Naive thymus-derived CD4-positive, alpha-beta T cell (primary cell): ENCODE results near the gene NMNAT2. TPM values are rescaled to one million over a fixed set of nuclear protein-coding genes. Genes with fewer than 3 reads are reported as not detected.
A peak's percentile ranks its signal among the peaks of the same experiment; 100 is the strongest.

ENCODE experiments used
- ATAC-seq: fragments of 150-1000 bp; cut with Tn5 transposase; 2 replicates; pipeline ENCODE4 v1.10.0; 2021; ENCODE audit warnings: mild to moderate bottlenecking, moderate library complexity
- CTCF ChIA-PET: fragments of 350-600 bp; sonication (Branson Sonifier 250); formaldehyde crosslinking; loops from one replicate; lab custom pipeline; 2021; ENCODE audit warnings: antibody characterized with exemption; lab: Charles Lee
- POLR2A ChIA-PET: fragments of 350-600 bp; sonication (Branson Sonifier 250); formaldehyde crosslinking; loops from one replicate; lab custom pipeline; 2021; ENCODE audit warnings: antibody characterized with exemption, inconsistent platforms; lab: Charles Lee
- DNase-seq, 9 donors: peaks; one replicate each; pipeline versions ENCODE4 v3.0.0 to v3.0.0-alpha.2; 2020 to 2022; ENCODE audit warnings: mixed read lengths in 1 of 9
- H3K27ac ChIP-seq: one replicate; pipeline ENCODE4 v1.7.0; 2013; ENCODE audit warnings: mild to moderate bottlenecking, low read depth, low read length, moderate library complexity
- H3K27me3 ChIP-seq, 2 donors: one replicate each; pipeline ENCODE4 v1.7.0; 2013; ENCODE audit warnings: low read length in 2 of 2, mild to moderate bottlenecking in 2 of 2, moderate library complexity in 2 of 2; ENCODE audit not compliant: control insufficient read depth in 2 of 2, insufficient read depth in 2 of 2
- H3K36me3 ChIP-seq, 3 experiments: 1 replicate in 2 of 3; 2 replicates in 1 of 3; pipeline ENCODE4 v1.7.0; 2013; ENCODE audit warnings: low read length in 3 of 3, mild to moderate bottlenecking in 3 of 3, moderate library complexity in 1 of 3; ENCODE audit not compliant: insufficient read depth in 3 of 3, control insufficient read depth in 2 of 3
- H3K4me1 ChIP-seq, 2 donors: one replicate each; pipeline ENCODE4 v1.7.0; 2013; ENCODE audit warnings: low read length in 2 of 2, mild to moderate bottlenecking in 2 of 2, moderate library complexity in 1 of 2; ENCODE audit not compliant: control insufficient read depth in 2 of 2, insufficient read depth in 2 of 2
- H3K4me3 ChIP-seq: 2 replicates; pipeline ENCODE4 v1.7.0; 2013; ENCODE audit warnings: mild to moderate bottlenecking, low read length
- H3K9me3 ChIP-seq, 3 experiments: 1 replicate in 2 of 3; 2 replicates in 1 of 3; pipeline ENCODE4 v1.7.0; 2013; ENCODE audit warnings: low read length in 3 of 3; ENCODE audit not compliant: control insufficient read depth in 2 of 3
- H3K27ac Mint-ChIP-seq, 9 donors: one replicate each; pipeline ENCODE4 v1.8.0; 2020 to 2022; ENCODE audit warnings: mixed read lengths in 9 of 9, mild to moderate bottlenecking in 8 of 9, moderate library complexity in 5 of 9, inconsistent platforms in 2 of 9
- H3K27me3 Mint-ChIP-seq, 5 donors: one replicate each; pipeline ENCODE4 v1.8.0; 2021 to 2022; ENCODE audit warnings: mixed read lengths in 5 of 5, mild to moderate bottlenecking in 1 of 5
- H3K36me3 Mint-ChIP-seq, 5 donors: one replicate each; pipeline ENCODE4 v1.8.0; 2020 to 2022; ENCODE audit warnings: mixed read lengths in 5 of 5, mild to moderate bottlenecking in 3 of 5, inconsistent platforms in 1 of 5
- H3K4me1 Mint-ChIP-seq, 7 donors: one replicate each; pipeline ENCODE4 v1.8.0; 2020 to 2022; ENCODE audit warnings: mixed read lengths in 7 of 7, mild to moderate bottlenecking in 3 of 7, inconsistent platforms in 1 of 7
- H3K4me3 Mint-ChIP-seq, 10 donors: one replicate each; pipeline ENCODE4 v1.8.0; 2020 to 2022; ENCODE audit warnings: mild to moderate bottlenecking in 10 of 10, mixed read lengths in 10 of 10, moderate library complexity in 6 of 10, inconsistent platforms in 2 of 10
- H3K9me3 Mint-ChIP-seq, 11 donors: one replicate each; pipeline ENCODE4 v1.8.0; 2020 to 2022; ENCODE audit warnings: mixed read lengths in 11 of 11, mild to moderate bottlenecking in 4 of 11, inconsistent platforms in 1 of 11, moderate library complexity in 1 of 11
- intact Hi-C, 2 donors: fragments of 100-400 bp; cut with micrococcal nuclease; formaldehyde crosslinking; loops; one replicate each; pipeline ENCODE4 v1.15.1; 2023
- polyA plus RNA-seq, 2 donors: library from polyadenylated mRNA; unstranded; fragments of 300-500 nt; fragmentation: Illumina TruSeq; gene quantifications; one replicate each; pipeline ENCODE4 v1.2.3, GENCODE V29; 2021
- total RNA-seq, 6 experiments: library from RNA in 5 of 6; stranded (reverse) in 5 of 6; gene quantifications; 1 replicate in 5 of 6; 2 replicates in 1 of 6; pipeline ENCODE4 v1.2.3 and lab custom pipeline; 2021 to 2026

Gene NMNAT2
- total and polyA plus RNA-seq, 7 experiments from 2014 or later = 0.07 to 0.24 TPM; not detected in 5

DNA sequence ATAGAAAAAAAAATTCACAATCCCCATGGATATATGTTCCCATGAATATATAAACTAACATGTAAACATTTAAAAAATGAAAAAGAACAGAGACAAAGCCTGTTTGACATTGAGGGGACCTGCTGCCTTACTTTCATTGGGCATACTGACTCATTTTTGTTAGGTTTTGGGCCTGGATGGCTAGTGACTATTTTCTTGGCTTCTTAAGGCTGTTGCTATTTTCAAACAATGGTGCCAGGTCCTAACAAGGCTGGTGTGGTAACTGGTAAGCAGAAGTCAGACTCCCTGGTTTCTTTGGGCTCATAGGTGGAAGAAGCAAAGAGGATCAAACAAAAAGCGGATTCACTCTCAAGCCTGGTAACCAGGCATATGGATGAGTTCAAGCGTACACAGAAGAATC is 181.1 kb downstream of the NMNAT2 start:
- no peaks in the 10 kb centered on the region for H3K4me1 Mint-ChIP-seq
- Histone ChIP-seq H3K4me1 (no peaks in the 10 kb centered on the region), H3K9me3 (no peaks in the 10 kb centered on the region), H3K36me3 (no peaks in the 10 kb centered on the region), H3K4me3 (no peak overlapping the region), H3K27me3 (no peaks in the 10 kb centered on the region), H3K27ac (no peak overlapping the region)
- intact Hi-C loops = no loop called here
- ChIA-PET POLR2A (no interaction called here), CTCF (no interaction called here)
- no peaks in the 10 kb centered on the region for H3K36me3 Mint-ChIP-seq
- H3K27ac Mint-ChIP-seq = no peak overlapping the region
- DNase-seq (no peak), ATAC-seq (no peak)
- peaks cover 0 to 11% (median 3%) of the 10 kb centered on the region in 5 donors for H3K27me3 Mint-ChIP-seq
- H3K4me3 Mint-ChIP-seq = no peak overlapping the region
- H3K9me3 Mint-ChIP-seq = no peaks in the 10 kb centered on the region

DNA sequence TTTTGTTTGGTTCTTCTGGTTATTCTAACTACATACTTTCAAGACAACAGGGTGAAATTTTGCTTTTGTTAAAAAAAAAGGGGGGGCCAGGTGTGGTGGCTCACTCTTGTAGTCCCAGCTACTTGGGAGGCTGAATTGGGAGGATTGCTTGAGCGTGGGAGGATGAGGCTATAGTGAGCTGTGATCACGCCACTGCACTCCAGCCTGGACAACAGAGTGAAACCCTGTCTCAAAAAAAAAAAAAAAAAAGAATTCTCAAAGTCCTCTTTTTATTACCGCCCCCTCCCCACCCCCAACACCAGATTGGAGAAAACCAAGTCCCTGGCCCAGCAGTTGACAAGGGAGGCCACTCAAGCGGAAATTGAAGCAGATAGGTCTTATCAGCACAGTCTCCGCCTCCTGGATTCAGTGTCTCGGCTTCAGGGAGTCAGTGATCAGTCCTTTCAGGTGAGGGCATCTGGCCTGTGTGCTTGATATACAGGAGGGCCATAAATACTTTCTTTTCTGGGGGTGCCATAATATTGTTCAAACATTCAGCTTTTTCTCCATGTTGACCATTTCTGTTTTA is 181.9 kb downstream of the NMNAT2 start:
- CTCF ChIA-PET = interaction anchor here (0.7 kb wide), 1 partner anchor 1812 kb away, joined by 4 read pairs; no protein-coding TSS in a partner anchor
- ATAC-seq = no peak

GRCh38 chr1:183235503-183235902 is 182.7 kb downstream of the NMNAT2 start:
- POLR2A ChIA-PET = interaction anchor here (0.6 kb wide), 1 partner anchor 129 kb away, joined by 3 read pairs; no protein-coding TSS in a partner anchor
- H3K27me3 Mint-ChIP-seq = peaks cover 0 to 9% (median 1%) of the 10 kb centered on the region in 5 donors
- no peak overlapping the region for H3K27ac Mint-ChIP-seq
- Histone ChIP-seq H3K4me1 (no peaks in the 10 kb centered on the region), H3K4me3 (no peak overlapping the region), H3K27ac (no peak overlapping the region), H3K9me3 (no peaks in the 10 kb centered on the region), H3K27me3 (no peaks in the 10 kb centered on the region), H3K36me3 (no peaks in the 10 kb centered on the region)
- H3K4me1 Mint-ChIP-seq = no peaks in the 10 kb centered on the region
- CTCF ChIA-PET = no interaction called here
- no peaks in the 10 kb centered on the region for H3K36me3 Mint-ChIP-seq
- no peaks in the 10 kb centered on the region for H3K9me3 Mint-ChIP-seq
- DNase-seq = no peak
- intact Hi-C loops = no loop called here
- H3K4me3 Mint-ChIP-seq = no peak overlapping the region
- no peak for ATAC-seq

More for the DNA sequence above, 181.9 kb downstream of the NMNAT2 start:
- peaks cover 0 to 11% (median 3%) of the 10 kb centered on the region in 5 donors for H3K27me3 Mint-ChIP-seq
- no peaks in the 10 kb centered on the region for H3K4me1 Mint-ChIP-seq
- Histone ChIP-seq H3K27me3 (no peaks in the 10 kb centered on the region), H3K4me3 (no peak overlapping the region), H3K27ac (no peak overlapping the region), H3K36me3 (no peaks in the 10 kb centered on the region), H3K4me1 (no peaks in the 10 kb centered on the region), H3K9me3 (no peaks in the 10 kb centered on the region)
- POLR2A ChIA-PET = no interaction called here
- intact Hi-C loops = no loop called here
- no peaks in the 10 kb centered on the region for H3K36me3 Mint-ChIP-seq
- no peak overlapping the region for H3K4me3 Mint-ChIP-seq
- no peaks in the 10 kb centered on the region for H3K9me3 Mint-ChIP-seq
- H3K27ac Mint-ChIP-seq = no peak overlapping the region
- no peak for DNase-seq

DNA sequence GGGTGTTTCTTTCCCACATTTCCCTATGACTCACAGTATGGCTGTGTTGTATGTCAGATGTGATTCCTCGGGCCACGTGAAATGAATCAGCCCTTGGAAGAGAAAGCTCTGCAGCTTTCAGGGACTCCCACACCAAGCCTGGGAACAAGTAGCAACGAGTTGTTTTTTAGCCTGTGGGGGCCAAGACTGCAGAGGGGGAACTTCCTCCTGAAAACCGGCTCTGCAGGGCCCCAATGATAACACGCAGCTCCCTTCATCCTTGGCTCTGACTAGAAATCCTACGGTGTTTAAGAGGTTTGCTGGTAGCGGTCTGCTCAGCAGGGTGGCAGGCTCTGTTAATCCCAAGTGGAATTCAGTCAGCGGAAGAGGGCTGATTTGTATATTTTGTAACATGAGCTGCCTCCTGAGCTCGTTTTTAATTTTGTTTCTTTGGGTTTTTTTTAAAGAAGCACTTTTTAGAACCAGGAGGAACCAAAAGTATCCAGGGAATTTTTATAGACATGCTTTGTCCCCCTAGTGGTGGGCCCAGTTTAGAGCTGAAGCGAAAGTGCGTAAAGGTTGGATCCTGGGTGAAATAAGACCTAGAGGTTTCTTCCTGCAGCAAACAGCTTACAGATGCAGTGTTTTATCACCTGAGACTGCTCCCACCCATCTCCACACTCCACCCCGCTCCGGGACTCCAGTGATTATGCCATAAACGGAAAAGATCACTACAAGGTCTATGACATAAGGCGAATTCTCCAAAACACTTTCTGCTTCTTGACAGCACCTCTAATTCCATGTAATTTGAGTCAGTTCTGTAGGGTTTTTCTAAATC is 183.3 kb downstream of the NMNAT2 start:
- POLR2A ChIA-PET = interaction anchor here (0.6 kb wide), 1 partner anchor 129 kb away, joined by 3 read pairs; no protein-coding TSS in a partner anchor
- H3K4me1 ChIP-seq = no peaks in the 10 kb centered on the region
- H3K4me3 ChIP-seq = no peak overlapping the region
- no peak for DNase-seq
- no peaks in the 10 kb centered on the region for H3K27me3 ChIP-seq
- no peaks in the 10 kb centered on the region for H3K36me3 ChIP-seq
- no peaks in the 10 kb centered on the region for H3K4me1 Mint-ChIP-seq
- H3K4me3 Mint-ChIP-seq = no peak overlapping the region
- no peaks in the 10 kb centered on the region for H3K9me3 ChIP-seq
- no peak for ATAC-seq
- CTCF ChIA-PET = no interaction called here
- no peaks in the 10 kb centered on the region for H3K36me3 Mint-ChIP-seq
- H3K27me3 Mint-ChIP-seq = peaks cover 0 to 4% (median 0%) of the 10 kb centered on the region in 5 donors
- intact Hi-C loops = no loop called here
- no peak overlapping the region for H3K27ac ChIP-seq
- H3K27ac Mint-ChIP-seq = no peak overlapping the region
- no peaks in the 10 kb centered on the region for H3K9me3 Mint-ChIP-seq

- intact Hi-C loops = no loop called here
- Mint-ChIP-seq H3K27ac (peak overlapping the region in 1 of 9 donors; percentile 3), H3K36me3 (no peaks in the 10 kb centered on the region), H3K9me3 (no peaks in the 10 kb centered on the region), H3K4me1 (no peaks in the 10 kb centered on the region), H3K4me3 (no peak overlapping the region), H3K27me3 (peaks cover 0 to 4% (median 0%) of the 10 kb centered on the region in 5 donors)
- Histone ChIP-seq H3K36me3 (no peaks in the 10 kb centered on the region), H3K27ac (no peak overlapping the region), H3K4me3 (no peak overlapping the region), H3K27me3 (no peaks in the 10 kb centered on the region), H3K4me1 (no peaks in the 10 kb centered on the region), H3K9me3 (no peaks in the 10 kb centered on the region)
- ChIA-PET POLR2A (no interaction called here), CTCF (no interaction called here)
- ATAC-seq (no peak), DNase-seq (no peak)
Observed at GRCh38 chr1:183233113-183233512, 185.1 kb downstream of the NMNAT2 start.

DNA sequence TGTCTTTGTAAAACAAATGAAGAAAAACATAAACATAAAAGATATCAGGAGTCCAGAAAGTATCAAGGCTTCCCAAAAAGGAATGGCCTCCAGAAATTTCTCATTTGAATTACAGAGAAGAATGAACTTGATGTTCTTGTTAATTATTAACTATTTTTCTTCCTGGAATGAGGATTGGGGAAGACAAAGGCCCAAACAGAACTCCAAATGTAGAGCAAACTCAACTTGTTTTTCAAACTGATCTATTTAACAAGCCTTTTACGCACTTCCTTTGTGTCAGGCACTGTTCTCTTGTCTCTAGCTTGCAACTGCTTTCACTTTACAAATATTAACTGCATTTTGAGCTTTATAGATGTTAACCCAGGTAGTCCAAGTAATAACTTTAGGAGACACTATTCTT is 186.6 kb downstream of the NMNAT2 start:
- no peaks in the 10 kb centered on the region for H3K36me3 ChIP-seq
- intact Hi-C loops = no loop called here
- H3K4me1 ChIP-seq = no peaks in the 10 kb centered on the region
- ATAC-seq (no peak), DNase-seq (no peak)
- H3K4me3 ChIP-seq = no peak overlapping the region
- Mint-ChIP-seq H3K27me3 (peaks cover 0 to 10% (median 0%) of the 10 kb centered on the region in 5 donors), H3K27ac (no peak overlapping the region), H3K4me1 (peaks cover 0 to 5% (median 0%) of the 10 kb centered on the region in 7 donors), H3K4me3 (no peak overlapping the region), H3K36me3 (no peaks in the 10 kb centered on the region), H3K9me3 (no peaks in the 10 kb centered on the region)
- no peaks in the 10 kb centered on the region for H3K27me3 ChIP-seq
- POLR2A ChIA-PET = no interaction called here
- CTCF ChIA-PET = no interaction called here
- no peak overlapping the region for H3K27ac ChIP-seq
- no peaks in the 10 kb centered on the region for H3K9me3 ChIP-seq
